ENCODE measurements around the gene IRF4. TPM values are rescaled to one million over a fixed set of nuclear protein-coding genes. Genes with fewer than 3 reads are reported as not detected.

The IRF4 gene
- total and polyA plus RNA-seq, 2 donors (not counting 3 experiments of a cell fraction or from before 2014, with no cell fraction given): not detected

DNA sequence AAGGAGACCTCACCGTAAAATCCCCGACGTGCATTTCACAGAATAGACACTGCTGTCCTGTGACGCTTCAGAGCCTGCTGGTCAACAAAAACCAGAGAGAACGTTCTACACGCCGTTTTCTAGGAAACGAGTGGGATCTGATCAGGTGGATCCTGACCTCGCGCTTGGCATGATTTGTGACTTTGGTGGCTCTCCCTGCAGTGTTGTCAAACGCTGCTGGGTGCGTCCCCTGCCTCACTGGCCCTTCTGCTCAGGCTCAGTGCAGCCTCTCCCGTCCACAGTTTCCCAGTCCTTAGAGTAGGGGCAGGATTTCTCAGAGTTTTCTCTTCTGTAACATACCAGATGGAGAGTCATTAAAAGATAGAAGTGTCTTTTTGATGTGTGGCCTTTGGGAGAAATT, 27.6 kb upstream of the IRF4 start:
- ChIA-PET CTCF (no interaction called here), POLR2A (no interaction called here)
- no peak overlapping the region for H3K4me2 ChIP-seq (ENCODE audit: insufficient read depth, low read length)
- intact Hi-C loops (cut with micrococcal nuclease): no loop called here
- H4K20me1 ChIP-seq (replicated peaks; ENCODE audit: control insufficient read depth, extremely low read depth, insufficient read depth, low read length): no peaks in the 10 kb centered on the region
- dilution Hi-C loops (cut with MboI; ENCODE audit: extremely low pct_ligation_motif_present, low sequenced_read_pairs): no loop called here
- H3K27ac ChIP-seq (ENCODE audit: insufficient read depth, low read depth, low read length): no peak overlapping the region
- no peak overlapping the region for H3K4me3 ChIP-seq (replicated peaks in 1 of 3; ENCODE audit: insufficient read depth in 1 of 3, low read depth in 1 of 3, low read length in 3 of 3)
- TF ChIP-seq MYC (IDR thresholded peaks at IDR 0.05; ENCODE audit: low read depth, low read length) (no peak), POLR2A (IDR thresholded peaks at IDR 0.05; ENCODE audit: low read depth, low read length) (no peak), GATA2 (IDR thresholded peaks at IDR 0.05; ENCODE audit: insufficient read depth, insufficient read length, low read depth, low read length) (no peak), EZH2 (IDR thresholded peaks at IDR 0.05; ENCODE audit: borderline replicate concordance, low read depth, low read length, severe bottlenecking) (no peak), CTCF (IDR thresholded peaks at IDR 0.05; ENCODE audit: extremely low read depth in 1 of 2, insufficient read depth in 1 of 2, low read depth in 1 of 2, low read length in 2 of 2) (no peak), JUN (IDR thresholded peaks at IDR 0.05; ENCODE audit: borderline replicate concordance, insufficient read depth, insufficient read length, low read depth) (no peak), POLR2AphosphoS5 (IDR thresholded peaks at IDR 0.05; ENCODE audit: insufficient read depth, low read depth, low read length) (no peak), FOS (IDR thresholded peaks at IDR 0.05; ENCODE audit: borderline replicate concordance, insufficient read depth, low read length) (no peak)
- TF ChIP-seq, protein P1, sequence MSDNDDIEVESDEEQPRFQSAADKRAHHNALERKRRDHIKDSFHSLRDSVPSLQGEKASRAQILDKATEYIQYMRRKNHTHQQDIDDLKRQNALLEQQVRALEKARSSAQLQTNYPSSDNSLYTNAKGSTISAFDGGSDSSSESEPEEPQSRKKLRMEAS (IDR thresholded peaks at IDR 0.05; ENCODE audit: insufficient read depth, insufficient read length): no peak
- no peaks in the 10 kb centered on the region for H3K9me1 ChIP-seq (replicated peaks; ENCODE audit: control insufficient read depth, extremely low read depth, insufficient read depth, low read length)
- no peaks in the 10 kb centered on the region for H3K27me3 ChIP-seq (ENCODE audit: control insufficient read depth in 2 of 2, insufficient read depth in 2 of 2, low read length in 2 of 2)
- no peak for DNase-seq (ENCODE audit: low read depth, low spot score)
- H3K79me2 ChIP-seq (ENCODE audit: control insufficient read depth, insufficient read depth, low read length): no peaks in the 10 kb centered on the region
- no peak overlapping the region for H3K9ac ChIP-seq (replicated peaks; ENCODE audit: extremely low read depth, insufficient read depth, low read length)
- no peaks in the 10 kb centered on the region for H3K4me1 ChIP-seq (ENCODE audit: control insufficient read depth, extremely low read depth, insufficient read depth, low read length)
- no peak for FAIRE-seq
- H2AFZ ChIP-seq (ENCODE audit: low read depth, low read length): no peak overlapping the region
- no TSS peak for BruUV-seq (replicated peaks)
- no peaks in the 10 kb centered on the region for H3K36me3 ChIP-seq (ENCODE audit: control insufficient read depth in 2 of 2, extremely low read depth in 1 of 2, insufficient read depth in 2 of 2, low read length in 2 of 2)
- H3K9me3 ChIP-seq (replicated peaks; ENCODE audit: control insufficient read depth, insufficient read depth, low read length): peaks cover 8% of the 10 kb centered on the region
